Gastrocnemius medialis (tissue), 4 donors: ENCODE results near the gene EFCAB6.

Experiments used
- POLR2A ChIP-seq, 2 donors: fragments of 450-650 bp; IDR thresholded peaks; one replicate each; pipeline ENCODE4 v1.6.1; 2017; ENCODE audit warnings: antibody characterized with exemption in 2 of 2, mild to moderate bottlenecking in 2 of 2, moderate library complexity in 2 of 2
- TF ChIP-seq, protein P1 (sequence below), 5 experiments: fragments of 450-650 bp in 3 of 5; fragments of 200-600 bp in 2 of 5; sonication (generic) in 2 of 5; IDR thresholded peaks in 4 of 5; conservative IDR thresholded peaks in 1 of 5; 1 replicate in 4 of 5; 2 replicates in 1 of 5; pipeline ENCODE4 v1.5.1; 2016 to 2019; ENCODE audit warnings: antibody characterized with exemption in 5 of 5, mild to moderate bottlenecking in 3 of 5, moderate library complexity in 3 of 5

GRCh38 chr22:43745783-43746356, 66.2 kb downstream of the EFCAB6 start:
- TF ChIP-seq, protein P1, sequence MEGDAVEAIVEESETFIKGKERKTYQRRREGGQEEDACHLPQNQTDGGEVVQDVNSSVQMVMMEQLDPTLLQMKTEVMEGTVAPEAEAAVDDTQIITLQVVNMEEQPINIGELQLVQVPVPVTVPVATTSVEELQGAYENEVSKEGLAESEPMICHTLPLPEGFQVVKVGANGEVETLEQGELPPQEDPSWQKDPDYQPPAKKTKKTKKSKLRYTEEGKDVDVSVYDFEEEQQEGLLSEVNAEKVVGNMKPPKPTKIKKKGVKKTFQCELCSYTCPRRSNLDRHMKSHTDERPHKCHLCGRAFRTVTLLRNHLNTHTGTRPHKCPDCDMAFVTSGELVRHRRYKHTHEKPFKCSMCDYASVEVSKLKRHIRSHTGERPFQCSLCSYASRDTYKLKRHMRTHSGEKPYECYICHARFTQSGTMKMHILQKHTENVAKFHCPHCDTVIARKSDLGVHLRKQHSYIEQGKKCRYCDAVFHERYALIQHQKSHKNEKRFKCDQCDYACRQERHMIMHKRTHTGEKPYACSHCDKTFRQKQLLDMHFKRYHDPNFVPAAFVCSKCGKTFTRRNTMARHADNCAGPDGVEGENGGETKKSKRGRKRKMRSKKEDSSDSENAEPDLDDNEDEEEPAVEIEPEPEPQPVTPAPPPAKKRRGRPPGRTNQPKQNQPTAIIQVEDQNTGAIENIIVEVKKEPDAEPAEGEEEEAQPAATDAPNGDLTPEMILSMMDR (IDR thresholded peaks at IDR 0.05 in 4 of 5, conservative IDR thresholded peaks at IDR 0.05 in 1 of 5), result no peak
- no peak for TF ChIP-seq POLR2A (IDR thresholded peaks at IDR 0.05)
